K562 (cell line): Measurements from ENCODE around the gene PRR15L. TPM values are rescaled to one million over a fixed set of nuclear protein-coding genes. Genes with fewer than 3 reads are reported as not detected.

Experiments
- ATF1 ChIP-seq, 2 experiments: fragments of 450-650 bp in 1 of 2; IDR thresholded peaks; 2 replicates each; pipeline ENCODE4 v1.6.1; 2016; ENCODE audit warnings: missing compliant biosample characterization in 1 of 2, missing genetic modification characterization in 1 of 2
- BDP1 ChIP-seq: IDR thresholded peaks from 3 replicates; pipeline ENCODE4 v1.6.1; 2011; ENCODE audit not compliant: insufficient read length, insufficient read depth
- FOXJ3 ChIP-seq: sonication (generic); formaldehyde crosslinking; IDR thresholded peaks from 2 replicates; pipeline ENCODE4 v1.4.0; 2020; ENCODE audit warnings: mild to moderate bottlenecking, missing genetic modification reagents
- JUND ChIP-seq, 2 experiments: IDR thresholded peaks; 2 replicates in 1 of 2; 3 replicates in 1 of 2; pipeline ENCODE4 v1.6.1; 2011; ENCODE audit warnings: borderline replicate concordance in 2 of 2, low read depth in 2 of 2, low read length in 2 of 2, improper control_type of control experiment in 1 of 2, missing biosample characterization in 1 of 2, missing genetic modification characterization in 1 of 2, missing genetic modification reagents in 1 of 2
- KLF1 ChIP-seq: fragments of 450-650 bp; IDR thresholded peaks from 2 replicates; pipeline ENCODE4 v1.6.1; 2016; ENCODE audit warnings: missing genetic modification characterization, missing compliant biosample characterization
- KLF6 ChIP-seq: fragments of 250-450 bp; sonication (Bioruptor Pico); IDR thresholded peaks from 2 replicates; pipeline ENCODE4 v1.4.0; 2020; ENCODE audit warnings: mild to moderate bottlenecking, moderate library complexity, borderline replicate concordance
- MAFK ChIP-seq: IDR thresholded peaks from 2 replicates; pipeline ENCODE4 v1.6.1; 2011; ENCODE audit warnings: low read length, improper control_type of control experiment
- NFIC ChIP-seq: fragments of 450-650 bp; IDR thresholded peaks from 2 replicates; pipeline ENCODE4 v1.6.1; 2017; ENCODE audit warnings: mild to moderate bottlenecking, inconsistent platforms
- NONO ChIP-seq, 2 experiments: fragments of 200-400 bp in 1 of 2; fragments of 450-650 bp in 1 of 2; formaldehyde crosslinking in 1 of 2; IDR thresholded peaks; 2 replicates each; pipeline ENCODE4 v1.6.1; 2017; ENCODE audit warnings: low read depth in 2 of 2, mild to moderate bottlenecking in 2 of 2, moderate library complexity in 2 of 2, low read length in 1 of 2
- PHF8 ChIP-seq: fragments of 200-600 bp; sonication (generic); IDR thresholded peaks from 2 replicates; pipeline ENCODE4 v1.6.1; 2012; ENCODE audit warnings: mixed run types, mild to moderate bottlenecking, inconsistent platforms, low read length, moderate library complexity, borderline replicate concordance
- SAFB2 ChIP-seq: fragments of 200-400 bp; formaldehyde crosslinking; IDR thresholded peaks from 2 replicates; pipeline ENCODE4 v1.6.1; 2018; ENCODE audit warnings: borderline replicate concordance, low read length, low read depth, moderate library complexity; ENCODE audit not compliant: severe bottlenecking
- SMAD4 ChIP-seq: fragments of 250-450 bp; sonication (Bioruptor Pico); conservative IDR thresholded peaks from 2 replicates; pipeline ENCODE4 v1.8.0; 2021; ENCODE audit warnings: inconsistent platforms, mild to moderate bottlenecking, moderate library complexity
- TEAD4 ChIP-seq, 2 experiments: sonication (generic) in 1 of 2; formaldehyde crosslinking in 1 of 2; IDR thresholded peaks; 2 replicates each; pipeline versions ENCODE4 v1.6.1 to v1.8.0; 2012 to 2022; ENCODE audit warnings: borderline replicate concordance in 1 of 2, inconsistent platforms in 1 of 2, low read length in 1 of 2, mild to moderate bottlenecking in 1 of 2, missing genetic modification reagents in 1 of 2
- ZFP36 ChIP-seq: fragments of 150-350 bp; IDR thresholded peaks from 2 replicates; pipeline ENCODE4 v1.6.1; 2018; ENCODE audit warnings: low read length, low read depth; ENCODE audit not compliant: partially characterized antibody
- ZNF134 ChIP-seq: fragments of 250-450 bp; sonication (Bioruptor Pico); conservative IDR thresholded peaks from 2 replicates; pipeline ENCODE4 v1.4.0; 2020
- ZNF239 ChIP-seq: fragments of 250-450 bp; sonication (Bioruptor Pico); IDR thresholded peaks from 2 replicates; pipeline ENCODE4 v1.4.0; 2020; ENCODE audit warnings: mild to moderate bottlenecking
- ZNF518B ChIP-seq: fragments of 250-450 bp; sonication (Bioruptor Pico); IDR thresholded peaks from 2 replicates; pipeline ENCODE4 v1.5.0; 2021; ENCODE audit warnings: mild to moderate bottlenecking, moderate library complexity
- polyA plus RNA-seq, 8 experiments: library from polyadenylated mRNA; depleted of rRNA in 4 of 8; stranded (reverse) in 5 of 8; unstranded in 3 of 8; fragments of >200 nt; fragmentation: Nextera tagmentation in 2 of 8; fragmentation: Illumina TruSeq in 1 of 8; extraction: Ambion mirVana in 2 of 8; extraction: Trizol in 1 of 8; gene quantifications; 2 replicates each; pipeline versions ENCODE4 v1.2.1 to v1.2.3, GENCODE V29; 2011 to 2014; ENCODE audit warnings: inconsistent platforms in 1 of 8, missing spikeins in 1 of 8
- total RNA-seq, 7 experiments: library from RNA; depleted of rRNA in 6 of 7; stranded (reverse); fragments of >200 nt in 6 of 7; fragmentation: Illumina TruSeq in 2 of 7; extraction: Trizol in 2 of 7; gene quantifications; 2 replicates each; pipeline versions ENCODE4 v1.2.1 to v1.2.3, GENCODE V29; 2011 to 2021; ENCODE audit warnings: low replicate concordance in 1 of 7
- TF ChIP-seq, protein P1 (sequence below): fragments of 450-650 bp; formaldehyde crosslinking; IDR thresholded peaks from 2 replicates; pipeline ENCODE4 v1.4.0; 2022; ENCODE audit warnings: missing genetic modification characterization
- TF ChIP-seq, protein P2 (sequence below): fragments of 250-450 bp; sonication (Bioruptor Pico); IDR thresholded peaks from 2 replicates; pipeline ENCODE4 v1.5.0; 2021
- TF ChIP-seq, protein P3 (sequence below): fragments of 450-650 bp; IDR thresholded peaks from 2 replicates; pipeline ENCODE4 v1.6.1; 2017; ENCODE audit warnings: mild to moderate bottlenecking, moderate library complexity

The PRR15L gene
- total and polyA plus RNA-seq, 9 of the 15 experiments (the other 6 are each of a cell fraction or from before 2014, with no cell fraction given) = 0.03 TPM; not detected in 8

DNA sequence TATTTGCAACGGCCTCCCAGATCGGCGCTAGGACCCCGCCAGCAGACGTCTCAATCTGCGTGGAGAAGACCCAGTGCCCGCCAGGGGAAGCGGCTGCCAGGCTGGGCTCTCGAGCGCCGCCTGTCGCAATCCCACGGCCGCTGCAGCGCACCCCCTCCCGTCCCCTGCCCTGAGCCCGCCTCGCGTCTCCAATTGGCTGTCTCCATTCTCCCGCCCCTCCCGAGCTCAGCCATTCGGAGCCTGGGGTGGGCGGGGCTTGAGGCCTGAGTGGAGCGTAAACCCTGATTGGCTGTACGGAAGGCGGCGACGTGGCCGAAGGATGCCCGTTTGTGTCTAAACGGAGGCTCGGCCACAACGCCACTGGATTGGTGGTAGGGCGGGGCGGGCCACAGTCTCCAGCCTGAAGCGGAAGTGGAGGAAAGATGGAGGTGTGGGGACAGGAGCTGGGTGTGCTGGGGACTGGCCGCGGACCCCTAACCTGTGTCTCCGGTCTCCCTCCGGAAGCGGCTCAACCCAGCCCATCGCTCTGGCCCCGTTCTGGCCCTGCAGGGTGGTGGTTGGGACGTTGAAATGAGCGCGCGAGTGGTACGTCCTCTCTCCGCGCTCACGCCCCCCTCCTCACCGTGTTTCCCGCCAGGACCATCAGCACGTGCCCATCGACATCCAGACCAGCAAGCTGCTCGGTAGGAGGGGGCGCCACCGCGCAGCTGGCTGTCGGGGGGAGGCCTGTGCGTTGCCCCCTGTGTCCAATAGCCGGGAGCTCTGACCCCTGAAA is 13.2 kb upstream of the PRR15L start, which contains the start of gene CDK5RAP3 (continued):
- TF ChIP-seq KLF6 (peak; percentile 57; the same call in 1 of the 2 replicates), ZNF134 (CRISPR knock-in tag) (no peak), NONO (IDR thresholded peaks at IDR 0.05; ENCODE audit: low read depth in 2 of 2, low read length in 1 of 2) (no peak), FOXJ3 (CRISPR knock-in tag) (no peak), ATF1 (CRISPR knock-in tag; IDR thresholded peaks at IDR 0.05) (0 out of 2 replicates have a peak, but pooled peaks have one; percentile 37), ATF1 (tag; IDR thresholded peaks at IDR 0.05) (peak; percentile 88), ZNF518B (CRISPR knock-in tag) (no peak), ZNF239 (no peak), TEAD4 (IDR thresholded peaks at IDR 0.05; ENCODE audit: low read length) (peak; percentile 1; the same call in 1 of the 2 replicates), TEAD4 (CRISPR knock-in tag; IDR thresholded peaks at IDR 0.05; ENCODE audit: borderline replicate concordance) (0 out of 2 replicates have a peak, but pooled peaks have one; percentile 66), JUND (IDR thresholded peaks at IDR 0.05; ENCODE audit: borderline replicate concordance, low read depth, low read length) (peak; percentile 45), JUND (tag; IDR thresholded peaks at IDR 0.05; ENCODE audit: borderline replicate concordance, low read depth, low read length) (no peak; the same call in 2 of the 3 replicates), SAFB2 (no peak), BDP1 (no peak), NFIC (no peak), MAFK (no peak), SMAD4 (CRISPR knock-in tag) (peak; percentile 44), KLF1 (tag) (peak; percentile 68), ZFP36 (no peak), PHF8 (peak; percentile 89; the same call in 1 of the 2 replicates)
- TF ChIP-seq, protein P1, sequence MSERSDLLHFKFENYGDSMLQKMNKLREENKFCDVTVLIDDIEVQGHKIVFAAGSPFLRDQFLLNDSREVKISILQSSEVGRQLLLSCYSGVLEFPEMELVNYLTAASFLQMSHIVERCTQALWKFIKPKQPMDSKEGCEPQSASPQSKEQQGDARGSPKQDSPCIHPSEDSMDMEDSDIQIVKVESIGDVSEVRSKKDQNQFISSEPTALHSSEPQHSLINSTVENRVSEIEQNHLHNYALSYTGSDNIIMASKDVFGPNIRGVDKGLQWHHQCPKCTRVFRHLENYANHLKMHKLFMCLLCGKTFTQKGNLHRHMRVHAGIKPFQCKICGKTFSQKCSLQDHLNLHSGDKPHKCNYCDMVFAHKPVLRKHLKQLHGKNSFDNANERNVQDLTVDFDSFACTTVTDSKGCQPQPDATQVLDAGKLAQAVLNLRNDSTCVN (CRISPR knock-in tag) = no peak
- TF ChIP-seq, protein P2, sequence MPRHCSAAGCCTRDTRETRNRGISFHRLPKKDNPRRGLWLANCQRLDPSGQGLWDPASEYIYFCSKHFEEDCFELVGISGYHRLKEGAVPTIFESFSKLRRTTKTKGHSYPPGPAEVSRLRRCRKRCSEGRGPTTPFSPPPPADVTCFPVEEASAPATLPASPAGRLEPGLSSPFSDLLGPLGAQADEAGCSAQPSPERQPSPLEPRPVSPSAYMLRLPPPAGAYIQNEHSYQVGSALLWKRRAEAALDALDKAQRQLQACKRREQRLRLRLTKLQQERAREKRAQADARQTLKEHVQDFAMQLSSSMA = no peak
- TF ChIP-seq, protein P3, sequence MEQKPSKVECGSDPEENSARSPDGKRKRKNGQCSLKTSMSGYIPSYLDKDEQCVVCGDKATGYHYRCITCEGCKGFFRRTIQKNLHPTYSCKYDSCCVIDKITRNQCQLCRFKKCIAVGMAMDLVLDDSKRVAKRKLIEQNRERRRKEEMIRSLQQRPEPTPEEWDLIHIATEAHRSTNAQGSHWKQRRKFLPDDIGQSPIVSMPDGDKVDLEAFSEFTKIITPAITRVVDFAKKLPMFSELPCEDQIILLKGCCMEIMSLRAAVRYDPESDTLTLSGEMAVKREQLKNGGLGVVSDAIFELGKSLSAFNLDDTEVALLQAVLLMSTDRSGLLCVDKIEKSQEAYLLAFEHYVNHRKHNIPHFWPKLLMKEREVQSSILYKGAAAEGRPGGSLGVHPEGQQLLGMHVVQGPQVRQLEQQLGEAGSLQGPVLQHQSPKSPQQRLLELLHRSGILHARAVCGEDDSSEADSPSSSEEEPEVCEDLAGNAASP = no peak
